ENCODE data around the gene TIGD3.
A peak's percentile ranks its signal among the peaks of the same experiment; 100 is the strongest.

TIGD3 gene

DNA sequence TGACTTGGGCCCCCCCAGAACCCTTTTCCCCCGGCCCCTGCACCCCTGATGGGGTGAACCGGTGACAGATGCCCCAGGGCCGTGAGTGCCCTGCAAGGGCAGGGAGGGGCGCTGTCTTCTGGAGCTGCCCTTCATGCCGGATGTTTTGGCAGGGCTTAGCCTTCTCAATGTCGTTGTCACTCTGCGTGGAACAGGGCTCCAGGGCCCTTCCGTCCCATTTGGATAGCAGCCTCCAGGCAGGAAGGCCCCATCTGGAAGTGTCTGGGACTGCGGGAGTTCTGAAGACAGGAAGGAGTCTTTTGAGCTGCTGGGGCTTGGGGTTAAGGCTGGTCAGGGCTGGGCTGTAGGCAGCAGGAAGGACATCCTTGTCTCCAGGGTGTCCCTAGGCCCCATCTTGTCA lies 36.4 kb downstream of the TIGD3 start:
- H3K4me3 ChIP-seq (ENCODE audit: low read length): peak overlapping the region; percentile 14
- DNase-seq (ENCODE audit: low read depth): peak; percentile 49
- TF ChIP-seq CTCF (conservative IDR thresholded peaks at IDR 0.05; ENCODE audit: low read length): peak; percentile 12; the same call in 1 of the 2 replicates

DNA sequence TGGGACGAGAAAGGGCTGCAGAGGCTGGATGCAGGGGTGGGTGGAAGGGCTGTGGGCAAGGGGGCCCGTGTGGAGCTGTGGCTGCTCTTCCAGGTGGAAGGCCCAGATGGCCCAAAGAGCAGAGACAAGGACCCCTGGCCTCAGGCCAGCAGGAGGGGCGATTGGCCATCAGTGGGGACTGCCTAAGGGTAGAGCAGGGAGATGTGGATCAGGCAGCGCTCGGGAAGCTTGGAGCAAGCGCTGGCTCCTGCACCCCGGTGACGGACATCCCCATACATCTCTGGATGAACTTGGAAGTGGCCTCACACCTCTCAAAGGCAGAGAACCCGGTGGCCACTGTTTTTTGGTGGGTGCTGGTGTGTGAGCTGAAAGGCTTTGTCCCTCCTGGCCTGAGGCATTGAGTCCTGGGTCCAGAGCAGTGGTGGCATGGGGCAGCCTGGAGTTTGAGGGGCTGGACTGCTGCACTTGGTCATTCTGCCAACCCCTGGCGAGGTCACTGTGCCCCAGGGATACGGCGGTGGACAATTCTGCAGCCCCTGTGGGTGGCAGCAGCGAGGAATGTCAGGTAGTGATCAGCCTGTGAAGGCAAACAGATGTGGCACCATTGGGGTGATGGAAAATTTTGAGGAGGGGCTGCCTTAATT lies 37.8 kb downstream of the TIGD3 start:
- H3K4me3 ChIP-seq (ENCODE audit: low read length): no peak overlapping the region
- no peak for DNase-seq (ENCODE audit: low read depth)
- no peak for TF ChIP-seq CTCF (conservative IDR thresholded peaks at IDR 0.05; ENCODE audit: low read length)

- H3K4me3 ChIP-seq (ENCODE audit: low read length): no peak overlapping the region
- no peak for DNase-seq (ENCODE audit: low read depth)
- TF ChIP-seq CTCF (conservative IDR thresholded peaks at IDR 0.05; ENCODE audit: low read length): no peak
Observed at GRCh38 chr11:65392899-65393298, 38.3 kb downstream of the TIGD3 start.

- no peak overlapping the region for H3K4me3 ChIP-seq (ENCODE audit: low read length)
- no peak for TF ChIP-seq CTCF (conservative IDR thresholded peaks at IDR 0.05; ENCODE audit: low read length)
- no peak for DNase-seq (ENCODE audit: low read depth)
Observed at GRCh38 chr11:65393513-65394079, 39.0 kb downstream of the TIGD3 start.

- DNase-seq (ENCODE audit: low read depth): no peak
- H3K4me3 ChIP-seq (ENCODE audit: low read length): no peak overlapping the region
- TF ChIP-seq CTCF (conservative IDR thresholded peaks at IDR 0.05; ENCODE audit: low read length): no peak
Observed at GRCh38 chr11:65394125-65394536, 39.6 kb downstream of the TIGD3 start.

DNA sequence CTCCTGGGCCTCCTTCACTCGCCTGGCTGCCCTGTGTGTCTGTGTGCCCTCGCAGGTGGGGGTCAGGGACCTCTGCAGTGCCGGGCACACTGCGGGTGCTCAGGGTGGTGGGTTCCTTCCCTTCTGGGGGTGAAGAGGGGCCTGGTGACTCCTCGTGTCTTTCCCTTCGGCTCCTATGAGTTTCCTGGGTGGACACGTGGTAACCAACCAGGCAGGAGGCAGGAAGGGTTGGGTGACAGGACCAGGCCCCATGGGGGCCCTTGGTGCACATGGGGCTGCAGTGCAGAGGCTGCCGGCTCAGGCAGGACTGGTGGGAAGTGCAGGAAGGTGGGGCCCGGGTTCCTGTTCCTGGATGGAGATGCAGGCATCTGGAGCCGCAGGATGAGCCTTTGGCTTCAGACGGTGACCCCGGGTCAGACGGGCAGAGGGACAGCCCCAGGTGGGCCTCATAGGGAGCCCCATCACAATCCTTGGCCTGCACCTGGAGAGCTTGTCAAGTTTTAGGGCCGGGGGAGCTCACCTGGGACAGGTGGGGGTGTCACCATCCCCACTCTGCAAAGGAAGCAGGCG lies 41.5 kb downstream of the TIGD3 start:
- H3K4me3 ChIP-seq (ENCODE audit: low read length): no peak overlapping the region
- no peak for DNase-seq (ENCODE audit: low read depth)
- no peak for TF ChIP-seq CTCF (conservative IDR thresholded peaks at IDR 0.05; ENCODE audit: low read length)
